ENCODE results near the gene DDX10. TPM values are rescaled to one million over a fixed set of nuclear protein-coding genes. Genes with fewer than 3 reads are reported as not detected.

Gene DDX10
- total and polyA plus RNA-seq, 9 donors = 19.7 to 33.1 (median 24.2) TPM

DNA sequence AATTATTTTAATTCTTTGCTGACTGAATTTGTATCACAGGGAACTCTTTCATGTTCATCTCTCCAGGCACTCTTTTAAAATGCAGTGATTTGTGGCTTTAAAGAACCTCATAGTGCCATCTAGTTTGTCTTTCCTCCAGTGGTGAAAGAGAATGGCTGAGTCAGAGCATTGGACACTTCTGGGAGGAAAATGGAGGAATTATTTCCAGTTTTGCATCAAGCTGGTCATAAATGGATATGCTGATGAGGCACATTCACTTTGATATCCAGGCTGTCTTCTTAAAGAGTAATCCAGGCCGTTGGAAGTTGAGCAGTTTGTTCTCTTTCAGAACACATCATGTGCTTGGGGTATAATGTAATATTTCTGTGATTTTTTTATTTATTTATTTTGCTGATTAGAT lies 273.7 kb downstream of the DDX10 start:
- DNase-seq = no peak
- WGBS (ENCODE audit: insufficient coverage) = no CpG with 5 or more reads among the region's 1 CpG
- Histone ChIP-seq H3K27ac (ENCODE audit: low read length) (no peak overlapping the region), H3K9me3 (replicated peaks; ENCODE audit: control insufficient read depth, low read depth, low read length) (no peaks in the 10 kb centered on the region), H3K4me1 (ENCODE audit: control insufficient read depth, insufficient read depth, low read length) (no peaks in the 10 kb centered on the region), H3K27me3 (ENCODE audit: control insufficient read depth, insufficient read depth, low read length) (no peaks in the 10 kb centered on the region), H3K36me3 (ENCODE audit: control insufficient read depth, insufficient read depth, low read length) (peaks cover 3% of the 10 kb centered on the region), H3K4me3 (ENCODE audit: low read length) (no peak overlapping the region)

DNA sequence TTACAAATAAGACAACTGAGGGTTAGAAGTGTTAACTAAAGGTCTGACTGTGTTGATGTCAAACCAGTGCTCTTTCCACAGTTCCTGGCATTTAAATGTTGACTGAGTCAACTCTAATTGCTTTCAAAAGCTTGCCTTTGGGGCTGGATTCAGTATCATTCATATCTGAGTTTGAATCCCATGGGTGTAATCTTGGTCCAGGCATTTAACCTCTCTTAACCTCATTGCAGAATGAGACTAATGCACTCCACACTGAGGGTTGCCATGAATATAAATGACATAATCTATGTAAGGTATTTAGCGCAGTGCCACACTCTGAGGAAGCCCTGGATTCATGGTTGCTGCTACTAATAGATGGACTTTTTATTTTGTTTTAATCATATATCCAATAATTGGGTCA lies 274.3 kb downstream of the DDX10 start:
- no peaks in the 10 kb centered on the region for H3K9me3 ChIP-seq (replicated peaks; ENCODE audit: control insufficient read depth, low read depth, low read length)
- H3K36me3 ChIP-seq (ENCODE audit: control insufficient read depth, insufficient read depth, low read length) = peaks cover 3% of the 10 kb centered on the region
- no peak for DNase-seq
- H3K27ac ChIP-seq (ENCODE audit: low read length) = no peak overlapping the region
- H3K4me1 ChIP-seq (ENCODE audit: control insufficient read depth, insufficient read depth, low read length) = no peaks in the 10 kb centered on the region
- H3K4me3 ChIP-seq (ENCODE audit: low read length) = no peak overlapping the region
- H3K27me3 ChIP-seq (ENCODE audit: control insufficient read depth, insufficient read depth, low read length) = no peaks in the 10 kb centered on the region
- no CpG with 5 or more reads among the region's 1 CpG for WGBS (ENCODE audit: insufficient coverage)

GRCh38 chr11:108943853-108944252 lies 279.0 kb downstream of the DDX10 start:
- H3K27ac ChIP-seq (ENCODE audit: low read length) = no peak overlapping the region
- H3K36me3 ChIP-seq (ENCODE audit: control insufficient read depth, insufficient read depth, low read length) = peaks cover 3% of the 10 kb centered on the region
- no peak overlapping the region for H3K4me3 ChIP-seq (ENCODE audit: low read length)
- no CpG with 5 or more reads among the region's 4 CpGs for WGBS (ENCODE audit: insufficient coverage)
- H3K4me1 ChIP-seq (ENCODE audit: control insufficient read depth, insufficient read depth, low read length) = no peaks in the 10 kb centered on the region
- H3K9me3 ChIP-seq (replicated peaks; ENCODE audit: control insufficient read depth, low read depth, low read length) = peaks cover 3% of the 10 kb centered on the region
- no peaks in the 10 kb centered on the region for H3K27me3 ChIP-seq (ENCODE audit: control insufficient read depth, insufficient read depth, low read length)
- no peak for DNase-seq

DNA sequence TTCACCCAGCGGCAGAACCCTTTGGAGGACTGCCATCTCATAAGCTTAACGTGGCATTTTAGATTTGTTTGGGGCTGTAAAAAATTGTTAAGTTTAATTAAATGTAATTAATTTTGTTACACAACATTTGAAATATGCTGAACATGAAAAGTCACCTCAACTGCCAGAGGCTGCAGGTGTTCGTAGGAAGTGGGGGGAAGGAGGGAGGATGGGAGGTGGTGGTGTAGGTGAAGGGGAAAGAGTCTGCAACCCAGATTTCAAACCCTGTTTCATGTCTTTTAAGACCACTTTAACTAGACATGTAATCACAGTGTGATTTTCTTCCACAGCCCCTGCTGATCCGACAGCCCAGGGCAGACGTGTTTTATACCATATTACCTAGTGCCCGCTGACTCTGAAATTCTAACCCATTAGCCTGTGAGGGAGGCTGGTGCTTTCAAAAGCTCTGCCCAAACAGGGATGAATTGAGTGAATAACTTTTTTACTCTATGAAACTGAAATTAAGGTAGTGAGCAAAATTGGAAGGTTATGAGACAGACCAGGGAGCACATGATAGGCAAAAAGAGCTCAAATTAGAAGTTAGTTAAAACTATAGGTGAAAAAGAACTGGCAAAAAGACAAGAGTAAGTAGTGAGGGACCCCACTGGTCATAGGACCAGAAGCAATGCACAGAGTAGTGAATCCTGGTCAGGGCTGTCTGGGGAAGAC lies 279.8 kb downstream of the DDX10 start:
- no CpG with 5 or more reads among the region's 6 CpGs for WGBS (ENCODE audit: insufficient coverage)
- DNase-seq = no peak
- Histone ChIP-seq H3K36me3 (ENCODE audit: control insufficient read depth, insufficient read depth, low read length) (peaks cover 3% of the 10 kb centered on the region), H3K27ac (ENCODE audit: low read length) (no peak overlapping the region), H3K4me3 (ENCODE audit: low read length) (no peak overlapping the region), H3K4me1 (ENCODE audit: control insufficient read depth, insufficient read depth, low read length) (no peaks in the 10 kb centered on the region), H3K27me3 (ENCODE audit: control insufficient read depth, insufficient read depth, low read length) (no peaks in the 10 kb centered on the region), H3K9me3 (replicated peaks; ENCODE audit: control insufficient read depth, low read depth, low read length) (peaks cover 3% of the 10 kb centered on the region)

GRCh38 chr11:108945341-108945740 lies 280.5 kb downstream of the DDX10 start:
- no peaks in the 10 kb centered on the region for H3K4me1 ChIP-seq (ENCODE audit: control insufficient read depth, insufficient read depth, low read length)
- peaks cover 3% of the 10 kb centered on the region for H3K9me3 ChIP-seq (replicated peaks; ENCODE audit: control insufficient read depth, low read depth, low read length)
- DNase-seq = no peak
- H3K36me3 ChIP-seq (ENCODE audit: control insufficient read depth, insufficient read depth, low read length) = peaks cover 3% of the 10 kb centered on the region
- no peaks in the 10 kb centered on the region for H3K27me3 ChIP-seq (ENCODE audit: control insufficient read depth, insufficient read depth, low read length)
- no peak overlapping the region for H3K27ac ChIP-seq (ENCODE audit: low read length)
- H3K4me3 ChIP-seq (ENCODE audit: low read length) = no peak overlapping the region
- 70% methylated on average over 2 of the region's 3 CpGs for WGBS (ENCODE audit: insufficient coverage)

DNA sequence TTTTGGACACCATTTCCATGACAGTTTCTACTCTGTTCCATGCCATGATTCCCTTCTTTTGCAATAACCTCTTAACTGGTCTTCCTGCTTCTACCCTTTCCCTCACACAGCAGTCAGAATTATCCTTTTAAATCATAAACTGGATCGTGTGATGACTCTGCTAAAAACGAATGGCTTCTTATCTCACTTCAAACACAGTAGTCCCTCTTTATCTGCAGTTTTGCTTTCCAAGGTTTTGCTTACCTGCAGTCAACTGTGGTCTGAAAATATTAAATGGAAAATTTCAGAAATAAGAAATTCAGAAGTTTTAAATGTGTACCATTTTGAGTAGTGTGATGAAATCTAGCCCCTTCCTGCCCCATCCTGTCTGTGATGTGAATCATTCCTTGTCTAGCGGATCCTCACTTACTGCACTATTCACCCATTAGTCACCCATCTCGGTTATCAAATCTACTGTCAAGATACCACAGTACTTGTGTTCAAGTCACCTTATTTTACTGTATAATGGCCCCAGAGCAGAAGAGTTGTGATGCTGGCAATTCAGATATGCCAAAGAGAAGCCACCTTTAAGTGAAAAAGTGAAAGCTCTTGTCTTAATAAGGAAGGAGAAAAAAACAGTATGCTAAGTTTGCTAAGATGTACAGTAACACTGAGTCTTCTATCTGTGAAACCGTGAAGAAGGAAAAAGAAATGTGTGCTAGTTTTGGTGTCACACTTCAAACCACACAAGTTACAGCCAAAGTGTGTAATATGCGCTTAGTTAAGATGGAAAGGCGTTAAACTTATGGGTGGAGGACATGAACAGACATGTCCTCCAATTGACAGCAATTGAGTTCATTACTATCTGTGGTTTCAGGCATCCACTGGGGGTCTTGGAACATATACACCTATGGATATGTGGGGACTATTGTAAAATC lies 283.0 kb downstream of the DDX10 start:
- DNase-seq = no peak
- no CpG with 5 or more reads among the region's 7 CpGs for WGBS (ENCODE audit: insufficient coverage)
- Histone ChIP-seq H3K36me3 (ENCODE audit: control insufficient read depth, insufficient read depth, low read length) (no peaks in the 10 kb centered on the region), H3K27ac (ENCODE audit: low read length) (no peak overlapping the region), H3K27me3 (ENCODE audit: control insufficient read depth, insufficient read depth, low read length) (no peaks in the 10 kb centered on the region), H3K4me3 (ENCODE audit: low read length) (no peak overlapping the region), H3K9me3 (replicated peaks; ENCODE audit: control insufficient read depth, low read depth, low read length) (peaks cover 3% of the 10 kb centered on the region), H3K4me1 (ENCODE audit: control insufficient read depth, insufficient read depth, low read length) (no peaks in the 10 kb centered on the region)

DNA sequence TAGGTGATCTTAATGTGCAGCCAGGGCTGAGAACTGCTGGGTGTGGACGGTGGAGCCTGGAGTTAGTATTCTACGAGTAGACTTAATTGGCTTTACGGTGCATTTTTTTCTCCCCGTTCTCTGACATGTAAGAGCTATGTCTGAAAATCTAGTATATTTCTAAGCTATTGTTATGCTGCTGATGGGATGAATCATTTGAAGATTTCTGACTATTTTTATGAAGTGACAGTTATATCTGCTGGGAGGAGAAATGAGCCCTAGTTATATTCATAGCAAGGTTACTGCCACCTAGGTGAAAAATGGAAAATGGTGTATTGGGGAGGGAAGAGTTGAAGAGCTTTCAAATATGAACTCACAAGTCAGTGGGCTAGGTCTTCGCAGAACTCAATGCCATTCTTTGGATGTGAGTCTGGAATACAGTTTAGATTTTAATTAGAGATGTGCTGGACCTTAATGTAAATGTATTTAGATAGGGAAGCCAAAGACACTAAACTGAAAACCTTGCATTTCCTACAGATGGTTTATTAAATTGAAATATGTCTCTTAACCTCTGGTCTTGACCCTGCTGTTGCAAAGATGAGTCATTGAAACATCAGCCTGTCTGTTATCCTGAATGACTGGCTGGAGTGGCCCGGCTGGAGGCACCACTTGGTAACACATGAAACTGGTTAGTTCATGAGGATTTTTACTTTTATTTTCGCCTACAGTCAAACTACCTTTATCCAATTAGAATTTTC lies 293.7 kb downstream of the DDX10 start:
- 75% methylated on average over 4 of the region's 7 CpGs for WGBS (ENCODE audit: insufficient coverage)
- no peaks in the 10 kb centered on the region for H3K36me3 ChIP-seq (ENCODE audit: control insufficient read depth, insufficient read depth, low read length)
- H3K27ac ChIP-seq (ENCODE audit: low read length) = no peak overlapping the region
- DNase-seq = no peak
- H3K4me3 ChIP-seq (ENCODE audit: low read length) = no peak overlapping the region
- no peaks in the 10 kb centered on the region for H3K27me3 ChIP-seq (ENCODE audit: control insufficient read depth, insufficient read depth, low read length)
- H3K4me1 ChIP-seq (ENCODE audit: control insufficient read depth, insufficient read depth, low read length) = no peaks in the 10 kb centered on the region
- no peaks in the 10 kb centered on the region for H3K9me3 ChIP-seq (replicated peaks; ENCODE audit: control insufficient read depth, low read depth, low read length)

GRCh38 chr11:108959105-108959761 lies 294.4 kb downstream of the DDX10 start:
- DNase-seq = no peak
- Histone ChIP-seq H3K27me3 (ENCODE audit: control insufficient read depth, insufficient read depth, low read length) (no peaks in the 10 kb centered on the region), H3K4me1 (ENCODE audit: control insufficient read depth, insufficient read depth, low read length) (no peaks in the 10 kb centered on the region), H3K36me3 (ENCODE audit: control insufficient read depth, insufficient read depth, low read length) (no peaks in the 10 kb centered on the region), H3K9me3 (replicated peaks; ENCODE audit: control insufficient read depth, low read depth, low read length) (no peaks in the 10 kb centered on the region), H3K4me3 (ENCODE audit: low read length) (no peak overlapping the region), H3K27ac (ENCODE audit: low read length) (no peak overlapping the region)
- 75% methylated on average over 1 of the region's 4 CpGs for WGBS (ENCODE audit: insufficient coverage)

- Histone ChIP-seq H3K36me3 (ENCODE audit: control insufficient read depth, insufficient read depth, low read length) (no peaks in the 10 kb centered on the region), H3K4me1 (ENCODE audit: control insufficient read depth, insufficient read depth, low read length) (no peaks in the 10 kb centered on the region), H3K4me3 (ENCODE audit: low read length) (no peak overlapping the region), H3K27ac (ENCODE audit: low read length) (no peak overlapping the region), H3K9me3 (replicated peaks; ENCODE audit: control insufficient read depth, low read depth, low read length) (no peaks in the 10 kb centered on the region), H3K27me3 (ENCODE audit: control insufficient read depth, insufficient read depth, low read length) (no peaks in the 10 kb centered on the region)
- no peak for DNase-seq
- WGBS (ENCODE audit: insufficient coverage) = 90% methylated on average over 3 of the region's 3 CpGs
Measured at GRCh38 chr11:108959874-108960273, 295.0 kb downstream of the DDX10 start.
